GM10266 (cell line): ENCODE results near the gene PLD6.

Experiments used
- DNase-seq: peaks from one replicate; pipeline ENCODE4 v3.0.0; 2012; ENCODE audit errors: extremely low spot score
- CTCF ChIP-seq: IDR thresholded peaks from 2 replicates; pipeline ENCODE4 v1.5.1; 2012; ENCODE audit warnings: mild to moderate bottlenecking, low read depth; ENCODE audit not compliant: control insufficient read depth, insufficient read depth; ENCODE audit errors: missing control alignments

Gene PLD6

DNA sequence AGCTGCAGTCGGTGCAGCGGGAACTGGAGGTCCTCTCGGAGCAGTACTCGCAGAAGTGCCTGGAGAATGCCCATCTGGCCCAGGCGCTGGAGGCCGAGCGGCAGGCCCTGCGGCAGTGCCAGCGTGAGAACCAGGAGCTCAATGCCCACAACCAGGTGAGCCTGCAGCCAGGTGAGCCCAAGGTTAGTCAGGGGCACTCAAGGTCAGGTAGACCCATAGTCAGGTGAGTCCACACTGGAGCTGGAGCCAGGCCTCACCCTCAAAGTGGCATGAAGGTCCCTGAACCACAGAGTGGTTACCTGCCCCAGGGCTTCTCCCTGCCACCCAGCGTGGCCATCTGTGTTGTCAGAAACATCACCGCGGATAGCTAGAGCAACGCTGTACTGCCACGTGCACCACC is 32.2 kb downstream of the PLD6 start:
- TF ChIP-seq CTCF, result no peak

DNA sequence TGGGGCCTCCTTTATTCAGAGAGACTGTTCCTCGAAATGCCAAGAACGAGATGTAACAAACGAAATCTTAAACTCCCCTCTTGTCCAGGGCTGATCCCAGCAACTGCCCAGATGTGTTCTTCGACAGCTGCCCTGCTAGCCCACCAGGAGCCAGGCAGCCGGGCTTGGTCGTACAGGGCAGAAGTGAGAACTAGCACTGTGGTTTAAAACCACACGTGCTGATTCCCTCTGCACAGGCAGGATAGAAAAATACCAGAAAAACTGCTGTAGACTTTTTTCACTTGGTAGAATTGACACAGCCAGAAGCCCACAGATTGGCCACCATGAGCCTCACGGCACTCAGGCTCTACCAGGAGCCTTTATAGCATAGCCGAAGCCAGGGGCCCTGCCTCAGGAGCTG is 33.1 kb downstream of the PLD6 start:
- DNase-seq, result no peak
- TF ChIP-seq CTCF, result no peak

More for the DNA sequence above, 32.2 kb downstream of the PLD6 start:
- DNase-seq, result no peak

GRCh38 chr17:17172001-17172939 is 33.9 kb downstream of the PLD6 start:
- no peak for TF ChIP-seq CTCF
- DNase-seq, result no peak

DNA sequence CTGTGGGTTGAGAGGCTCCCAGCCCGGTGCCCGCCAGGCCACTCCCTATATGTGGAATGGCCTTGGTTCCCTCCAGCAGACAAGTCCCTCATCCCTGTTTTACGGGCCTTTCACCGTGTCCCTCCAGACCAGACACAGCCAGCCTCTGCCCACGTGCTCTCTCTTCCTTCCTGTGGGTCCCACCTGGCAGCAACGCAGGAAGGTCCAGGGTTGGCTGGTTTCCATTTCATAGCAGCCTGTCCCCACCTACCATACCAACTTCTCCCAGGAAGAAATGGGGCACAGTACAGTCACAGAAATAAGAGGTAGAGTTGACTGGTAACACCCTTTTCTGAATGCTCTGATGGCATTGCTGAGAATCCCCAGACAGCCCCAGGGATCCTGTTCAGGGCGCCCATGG is 34.9 kb downstream of the PLD6 start:
- TF ChIP-seq CTCF, result no peak
- DNase-seq, result no peak

DNA sequence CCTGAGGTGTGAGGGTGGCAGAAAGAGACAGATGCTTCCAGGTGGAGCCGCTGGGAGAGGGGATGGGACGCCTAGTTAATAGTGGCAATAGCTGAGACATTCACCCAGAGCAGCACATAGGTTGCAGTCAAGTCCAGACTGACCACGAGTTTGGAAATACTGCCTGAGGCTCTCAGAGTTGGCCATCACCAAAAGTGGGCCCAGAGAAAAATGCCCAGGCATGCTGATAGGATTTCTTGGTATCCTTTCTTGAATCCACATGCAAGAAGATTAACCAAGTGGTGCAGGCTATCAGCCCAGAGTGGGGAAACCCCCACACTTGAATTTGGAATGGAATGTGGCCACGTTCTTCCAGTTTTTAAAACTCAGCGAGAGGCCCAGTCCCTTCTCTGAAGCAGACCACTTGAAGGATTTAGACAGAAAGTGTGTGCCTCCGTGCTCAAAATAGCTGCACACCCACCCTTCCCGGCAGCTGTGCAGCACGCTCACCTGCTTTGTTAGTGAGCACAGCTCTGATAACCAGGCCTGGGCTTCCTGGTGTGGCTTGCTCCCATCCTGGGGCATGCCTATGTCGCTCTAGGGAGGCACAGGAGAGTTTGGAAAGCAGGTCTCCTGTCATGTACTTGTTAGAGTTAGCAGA is 35.7 kb downstream of the PLD6 start:
- no peak for TF ChIP-seq CTCF
- no peak for DNase-seq

- DNase-seq, result no peak
- no peak for TF ChIP-seq CTCF
Measured at GRCh38 chr17:17169396-17169795, 36.7 kb downstream of the PLD6 start.

DNA sequence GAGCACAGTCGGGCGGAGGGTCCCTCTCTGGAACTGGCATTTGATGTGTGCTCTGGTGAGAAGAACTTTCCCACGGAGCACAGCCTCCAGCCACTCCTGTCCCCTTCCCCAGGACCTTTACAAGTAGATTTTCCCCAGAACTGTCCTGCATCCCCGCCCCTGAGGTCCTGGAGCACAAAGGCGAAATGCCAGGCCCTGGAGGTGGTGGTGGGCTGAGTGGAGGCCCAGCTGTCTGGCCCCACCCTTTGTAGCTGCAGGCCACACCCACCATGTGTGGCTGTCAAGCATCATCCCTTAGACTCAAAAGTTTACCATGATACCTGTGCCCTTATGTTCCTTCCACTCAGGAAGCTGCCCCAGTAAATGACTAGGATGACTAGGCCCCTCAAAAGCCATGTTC is 37.7 kb downstream of the PLD6 start:
- no peak for DNase-seq
- TF ChIP-seq CTCF, result no peak
